Measurements from ENCODE around the gene SCIMP. TPM values are rescaled to one million over a fixed set of nuclear protein-coding genes. Genes with fewer than 3 reads are reported as not detected.
"Not testable (repeated sequence)": the region's sequence is repeated elsewhere in the genome, so short reads cannot be mapped to it uniquely, and the experiment has no call there.

The SCIMP gene
- polyA plus RNA-seq, 3 donors: 0.91 to 2.2 (median 1.4) TPM

DNA sequence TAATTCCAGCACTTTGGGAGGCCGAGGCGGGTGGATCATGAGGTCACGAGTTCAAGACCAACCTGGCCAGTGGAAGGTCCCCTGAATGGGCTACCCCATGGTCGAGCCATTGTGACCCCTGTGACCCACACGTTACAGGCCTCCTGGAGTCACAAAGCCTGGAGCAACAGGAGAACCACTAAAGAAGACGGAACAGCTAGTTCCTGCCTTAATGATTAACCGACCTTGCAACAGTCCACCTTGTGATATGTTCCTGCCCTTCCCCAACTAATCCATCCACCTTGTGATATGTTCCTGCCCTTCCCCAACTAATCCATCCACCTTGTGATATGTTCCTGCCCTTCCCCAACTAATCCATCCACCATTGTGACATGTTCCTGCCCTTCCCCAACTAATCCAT, 5.1 kb upstream of the SCIMP start:
- not testable (repeated sequence) for DNase-seq

DNA sequence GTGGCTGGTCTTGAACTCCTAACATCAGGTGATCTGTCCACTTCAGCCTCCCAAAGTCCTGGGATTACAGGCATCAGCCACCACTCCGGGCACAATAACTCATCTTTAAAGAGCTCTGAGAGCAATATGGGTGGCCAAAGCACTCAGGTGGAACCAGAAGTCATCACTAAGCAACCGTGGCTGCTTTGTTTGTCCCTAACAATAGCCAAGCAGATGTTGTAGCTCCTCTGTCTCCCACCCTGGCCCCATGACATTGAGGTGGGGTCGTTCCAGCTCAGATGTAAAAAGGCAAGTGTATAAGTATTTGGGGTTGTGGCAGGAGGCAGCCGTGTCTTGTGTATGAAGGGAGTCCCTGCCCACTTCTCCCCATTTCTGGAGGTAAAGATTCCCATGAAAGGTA, 3.7 kb upstream of the SCIMP start:
- DNase-seq: no peak

DNA sequence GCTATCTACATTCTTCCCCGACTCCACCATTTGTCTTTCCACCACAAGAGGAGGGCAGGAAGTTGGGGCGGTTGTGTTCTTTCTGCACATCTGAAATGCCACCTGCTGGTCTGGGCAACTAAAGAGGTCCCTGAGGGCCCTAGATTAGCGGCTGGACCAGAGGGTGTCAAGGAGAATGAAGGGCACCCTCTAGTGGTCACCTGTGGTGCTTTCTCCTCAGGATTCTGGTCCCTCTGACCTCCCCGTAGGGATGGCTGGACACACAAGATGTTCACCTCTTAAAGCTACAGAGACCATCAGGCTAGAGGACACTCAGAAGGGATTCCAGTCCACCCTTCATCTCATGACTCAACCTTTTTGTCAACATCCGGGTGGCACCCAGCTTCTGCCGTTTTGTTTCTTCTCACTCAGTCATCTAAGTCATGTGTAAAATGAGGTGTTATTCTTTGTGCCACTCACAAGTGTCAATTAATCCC, 2.9 kb upstream of the SCIMP start:
- DNase-seq: no peak

DNA sequence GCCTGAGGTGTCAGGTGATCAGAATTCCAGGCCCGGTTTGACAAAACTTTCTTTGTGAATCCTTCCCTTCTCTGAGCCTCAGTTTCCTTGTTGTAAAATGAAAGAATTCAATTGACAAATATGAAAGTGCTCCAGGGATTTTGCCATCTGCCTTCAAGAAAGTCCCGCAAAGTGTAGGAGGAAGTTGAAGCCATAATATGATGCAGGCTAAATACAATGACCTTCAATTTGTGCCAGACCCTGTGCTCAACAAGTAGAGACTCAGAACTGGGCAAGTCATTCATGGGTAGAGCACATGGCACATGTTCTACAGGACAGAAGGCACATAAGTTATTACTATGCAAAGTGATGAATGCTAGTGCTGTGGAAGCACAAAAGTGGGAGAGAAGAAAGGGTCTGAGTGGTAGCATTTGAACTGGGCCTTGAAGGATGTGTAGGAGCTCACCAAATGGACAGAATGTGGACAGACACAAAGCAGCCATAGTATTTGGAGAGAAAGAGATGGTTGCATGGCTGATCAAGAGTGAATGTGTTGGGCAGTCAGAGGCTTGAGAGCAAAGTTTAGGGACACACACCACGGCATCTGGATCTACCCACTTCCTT, 2.4 kb upstream of the SCIMP start:
- DNase-seq: no peak

DNA sequence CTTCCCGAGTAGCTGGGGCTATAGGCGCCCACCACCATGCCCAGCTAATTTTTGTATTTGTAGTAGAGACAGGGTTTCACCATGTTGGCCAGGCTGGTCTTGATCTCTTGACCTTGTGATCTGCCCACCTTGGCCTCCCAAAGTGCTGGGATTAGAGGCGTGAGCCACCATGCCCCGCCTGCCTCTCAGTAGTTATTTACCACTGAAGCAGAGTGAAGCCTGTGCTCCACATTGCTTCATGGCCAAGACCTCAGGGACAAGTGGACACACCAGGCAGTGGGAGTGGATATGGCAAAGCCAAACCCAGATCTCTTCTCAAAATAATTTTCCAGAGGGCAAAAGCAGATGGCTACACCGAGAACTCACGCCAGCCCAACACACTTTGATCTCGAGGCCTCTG, 1.2 kb downstream of the SCIMP start:
- DNase-seq: not testable (repeated sequence)

DNA sequence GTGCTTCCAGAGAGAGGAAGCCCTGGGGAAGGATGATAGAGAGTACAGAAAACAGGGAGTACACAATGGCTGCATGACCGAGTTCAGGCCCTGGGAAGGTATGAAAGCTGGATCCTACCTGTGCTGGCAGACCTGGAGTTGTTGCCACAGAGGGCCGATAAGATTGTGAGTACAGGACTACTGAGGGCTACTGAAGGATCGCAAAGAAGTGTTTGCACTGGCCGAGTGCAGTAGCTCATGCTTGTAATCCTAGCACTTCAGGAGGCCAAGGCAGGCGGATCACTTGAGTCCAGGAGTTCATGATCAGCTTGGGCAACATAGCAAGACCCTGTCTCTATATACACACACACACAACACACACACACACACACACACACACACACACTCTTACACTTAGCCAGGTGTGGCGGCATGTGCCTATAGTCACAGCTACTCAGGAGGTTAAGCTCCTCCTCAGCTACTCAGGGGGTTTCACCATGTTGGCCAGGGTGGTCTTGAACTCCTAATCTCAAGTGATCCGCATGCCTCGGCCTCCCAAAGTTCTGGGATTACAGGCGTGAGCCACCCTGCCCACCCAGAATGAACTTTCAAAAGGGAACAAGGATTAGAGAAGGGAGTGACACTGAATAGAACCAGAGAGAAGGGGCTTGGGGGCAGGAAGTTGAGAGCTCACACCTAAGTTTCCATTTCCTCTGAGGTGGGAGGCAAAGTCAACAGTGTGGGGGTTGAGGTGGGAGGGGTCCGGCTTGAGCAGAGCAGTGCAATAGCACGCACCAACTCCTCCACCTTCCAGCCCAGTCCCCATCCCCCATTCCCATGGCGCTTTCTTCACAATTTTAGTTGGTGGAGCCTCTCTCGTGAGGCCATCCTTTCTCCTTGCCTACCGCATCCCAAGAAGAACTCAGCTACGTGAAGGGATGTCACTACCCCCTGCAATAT, 7.5 kb downstream of the SCIMP start:
- DNase-seq: no peak

DNA sequence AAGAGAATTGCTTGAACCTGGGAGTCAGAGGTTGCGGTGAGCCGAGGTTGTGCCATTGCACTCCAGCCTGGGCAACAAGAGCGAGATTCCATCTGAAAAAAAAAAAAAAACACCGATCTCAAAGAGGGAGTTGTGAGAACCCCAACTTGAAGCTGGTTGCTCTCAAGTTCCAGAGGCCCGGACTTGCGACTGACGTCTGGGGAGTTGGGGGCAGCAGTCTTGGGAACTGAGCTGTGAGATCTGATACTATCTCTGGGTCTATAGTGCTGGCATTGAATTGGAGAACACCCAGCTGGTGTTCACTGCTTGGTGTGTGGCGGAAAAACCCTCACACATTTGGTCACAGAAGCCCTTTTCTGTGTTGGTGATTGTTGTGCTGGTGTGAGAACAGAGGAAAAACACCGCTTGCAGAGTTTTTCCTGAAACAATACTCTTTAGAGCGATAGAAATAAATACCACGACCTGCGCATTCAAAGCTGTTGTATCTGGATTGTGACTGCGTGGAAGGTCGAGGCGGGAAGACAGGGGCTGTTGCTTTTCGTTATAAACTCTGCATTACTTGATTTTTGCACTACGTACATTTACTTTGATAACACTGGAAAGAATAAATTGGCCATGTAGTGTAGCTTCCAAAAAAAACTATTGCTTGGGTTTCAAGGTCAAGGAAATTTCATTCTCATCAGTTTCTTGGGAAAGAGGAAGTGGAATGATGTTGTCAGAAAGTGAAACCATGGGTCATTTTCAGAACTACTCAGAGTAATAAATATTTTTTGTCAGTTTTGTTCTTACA, 8.8 kb downstream of the SCIMP start:
- no peak for DNase-seq

DNA sequence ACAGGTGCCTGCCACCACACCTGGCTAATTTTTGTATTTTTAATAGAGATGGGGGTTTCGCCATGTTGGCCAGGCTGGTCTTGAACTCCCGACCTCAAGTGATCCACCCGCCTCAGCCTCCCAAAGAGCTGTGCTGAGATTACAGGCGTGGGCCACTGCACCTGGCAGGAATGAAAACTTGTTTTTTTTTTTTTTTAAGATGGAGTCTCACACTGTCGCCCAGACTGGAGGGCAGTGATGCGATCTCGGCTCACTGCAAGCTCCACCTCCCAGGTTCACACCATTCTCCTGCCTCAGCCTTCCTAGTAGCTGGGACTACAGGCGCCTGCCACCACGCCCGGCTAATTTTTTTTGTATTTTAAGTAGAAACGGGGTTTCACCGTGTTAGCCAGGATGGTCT, 12.7 kb downstream of the SCIMP start:
- not testable (repeated sequence) for DNase-seq

DNA sequence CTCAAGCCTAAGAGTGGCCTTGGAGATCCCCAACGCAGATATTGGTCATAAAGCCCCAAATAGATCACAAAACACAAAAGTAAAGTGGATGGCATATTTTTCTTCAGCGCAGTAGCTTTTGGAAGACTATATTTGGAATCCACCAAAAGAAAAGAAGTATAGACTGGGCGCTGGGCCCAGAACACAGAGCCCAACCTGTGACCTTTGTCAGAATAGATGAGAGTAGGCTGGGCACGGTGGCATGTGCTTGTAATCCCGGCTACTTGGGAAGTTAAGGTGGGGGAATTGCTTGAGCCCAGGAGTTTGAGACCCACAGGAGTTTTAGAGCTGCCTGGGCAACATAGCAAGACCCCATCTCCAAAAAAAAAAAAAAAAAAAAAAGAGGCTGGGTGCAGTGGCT, 14.6 kb downstream of the SCIMP start:
- DNase-seq: no peak

DNA sequence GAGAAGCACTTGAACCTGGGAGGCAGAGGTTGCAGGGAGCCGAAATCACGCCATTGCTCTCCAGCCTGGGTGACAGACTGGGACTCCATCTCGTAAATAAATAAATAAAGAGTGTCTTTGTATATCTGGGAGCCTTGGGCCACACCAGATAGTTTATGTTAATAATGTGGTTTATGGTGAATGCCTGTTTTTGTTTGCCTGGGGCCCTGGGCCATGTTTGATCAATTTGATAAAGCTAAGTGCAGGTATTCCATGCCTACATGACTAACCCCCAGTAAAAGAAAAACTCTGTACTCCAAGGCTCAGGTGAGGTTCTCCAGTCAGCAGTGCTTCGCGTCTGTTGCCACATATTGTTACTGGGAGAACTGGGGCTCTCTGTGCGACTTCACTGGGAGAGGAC, 15.1 kb downstream of the SCIMP start:
- DNase-seq: no peak

DNA sequence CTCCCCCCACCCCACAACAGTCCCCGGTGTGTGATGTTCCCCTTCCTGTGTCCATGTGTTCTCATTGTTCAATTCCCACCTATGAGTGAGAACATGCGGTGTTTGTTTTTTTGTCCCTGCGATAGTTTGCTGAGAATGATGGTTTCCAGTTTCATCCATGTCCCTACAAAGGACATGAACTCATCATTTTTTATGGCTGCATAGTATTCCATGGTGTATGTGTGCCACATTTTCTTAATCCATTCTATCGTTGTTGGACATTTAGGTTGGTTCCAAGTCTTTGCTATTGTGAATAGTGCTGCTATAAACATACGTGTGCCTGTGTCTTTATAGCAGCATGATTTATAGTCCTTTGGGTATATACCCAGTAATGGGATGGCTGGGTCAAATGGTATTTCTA, 17.1 kb downstream of the SCIMP start:
- DNase-seq: not testable (repeated sequence)

DNA sequence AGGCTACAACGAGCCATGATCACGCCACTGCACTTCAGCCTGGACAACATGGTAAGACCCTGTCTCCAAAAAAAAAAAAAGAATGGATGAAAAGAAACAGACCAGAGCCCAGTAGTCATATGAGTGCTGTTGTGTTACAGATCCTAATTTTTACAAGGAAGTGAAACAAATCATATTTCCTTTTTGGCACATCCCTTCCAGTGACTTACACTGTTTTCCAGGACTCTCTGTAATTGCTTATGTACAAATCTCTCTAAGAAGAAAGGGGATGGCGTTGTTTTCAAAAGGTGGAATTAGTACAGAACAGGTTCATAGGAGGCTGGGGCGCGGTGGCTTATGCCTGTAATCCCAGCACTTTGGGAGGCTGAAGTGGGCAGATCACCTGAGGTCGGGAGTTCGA, 23.2 kb downstream of the SCIMP start:
- no peak for DNase-seq

DNA sequence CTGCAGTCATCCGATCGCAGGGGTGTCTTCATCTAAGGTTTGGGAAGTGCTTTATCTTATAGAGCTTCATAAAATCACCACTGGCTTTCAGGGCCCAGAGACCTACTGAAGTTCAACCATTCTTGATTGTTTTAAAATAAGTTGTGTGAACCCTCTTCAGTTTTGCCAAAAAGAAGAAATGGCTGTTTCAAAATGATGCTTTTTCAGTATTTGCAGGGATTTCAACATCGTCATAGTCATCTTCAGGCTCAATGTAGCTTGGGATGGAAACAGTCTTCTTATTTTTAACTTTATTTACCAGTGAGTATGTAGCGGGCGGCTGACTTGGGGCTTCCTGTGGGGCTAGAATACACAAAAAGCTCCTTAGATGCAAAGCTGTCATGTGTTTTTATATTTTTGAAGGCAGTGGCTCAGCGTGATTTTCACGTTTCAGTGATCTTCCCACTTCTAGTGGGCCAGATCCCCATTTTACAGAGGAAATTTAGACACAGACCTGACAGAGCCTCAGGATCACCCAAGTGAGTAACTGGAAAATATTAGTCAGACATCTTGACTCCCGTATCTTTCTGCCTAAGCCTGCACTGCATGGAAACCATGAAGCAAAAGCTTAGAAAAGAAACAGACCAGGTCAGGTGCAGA, 23.9 kb downstream of the SCIMP start:
- no peak for DNase-seq

DNA sequence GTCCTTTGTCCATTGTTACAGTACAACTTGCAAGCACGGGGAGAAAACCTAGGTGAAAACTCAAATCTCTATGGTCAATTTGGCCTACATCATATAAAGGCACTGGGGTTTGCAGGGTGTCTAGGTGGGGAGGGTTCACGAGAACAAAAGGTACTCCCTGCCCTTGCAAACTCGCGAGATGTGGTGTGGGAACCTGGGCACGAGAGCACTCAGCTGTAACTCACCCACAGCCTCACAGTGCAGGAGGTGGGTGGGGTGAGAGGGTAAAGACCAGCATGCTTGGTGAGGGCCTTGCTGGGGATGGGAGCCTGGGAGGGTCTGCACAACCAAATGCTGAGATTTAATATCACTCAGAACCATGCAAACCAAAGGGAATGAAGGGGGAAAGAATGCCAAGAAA, 24.6 kb downstream of the SCIMP start:
- DNase-seq: no peak

DNA sequence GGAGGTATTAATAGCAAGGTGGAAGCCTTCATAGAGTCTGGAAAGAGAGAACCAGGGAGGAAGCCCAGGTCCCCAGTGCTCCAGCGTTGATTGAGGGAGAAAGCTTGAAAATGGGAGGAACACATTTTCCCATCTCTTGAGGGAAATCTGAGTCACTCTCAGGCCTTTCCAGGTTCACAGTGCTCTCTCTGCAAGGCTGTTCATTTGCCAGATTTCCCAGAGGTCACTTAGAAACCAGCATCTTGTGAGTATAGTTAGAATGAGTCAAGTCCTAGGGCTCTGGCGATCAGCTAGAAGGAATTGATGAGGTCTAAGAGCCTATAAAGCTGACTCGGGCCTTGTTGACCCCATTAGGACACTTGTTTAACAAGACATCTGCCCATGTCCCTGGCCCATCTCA, 25.3 kb downstream of the SCIMP start:
- DNase-seq: no peak

DNA sequence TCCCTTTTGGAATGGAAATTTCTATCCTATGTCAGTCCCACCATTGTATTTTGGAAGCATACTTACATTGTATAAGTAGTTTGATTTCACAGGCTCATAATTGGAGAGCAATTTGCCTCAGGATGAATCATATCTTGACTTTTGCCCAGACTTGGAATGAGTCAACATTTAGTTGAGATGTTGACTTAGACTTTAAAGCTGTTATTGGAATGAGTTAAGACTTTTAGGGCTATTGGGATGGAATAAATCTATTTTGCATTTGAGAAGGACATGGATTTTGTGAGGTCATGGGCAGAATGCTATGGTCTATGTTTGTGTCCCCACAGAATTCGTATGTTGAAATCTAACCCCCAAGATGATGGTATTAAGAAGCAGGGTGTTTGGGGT, 30.8 kb downstream of the SCIMP start:
- DNase-seq: no peak

DNA sequence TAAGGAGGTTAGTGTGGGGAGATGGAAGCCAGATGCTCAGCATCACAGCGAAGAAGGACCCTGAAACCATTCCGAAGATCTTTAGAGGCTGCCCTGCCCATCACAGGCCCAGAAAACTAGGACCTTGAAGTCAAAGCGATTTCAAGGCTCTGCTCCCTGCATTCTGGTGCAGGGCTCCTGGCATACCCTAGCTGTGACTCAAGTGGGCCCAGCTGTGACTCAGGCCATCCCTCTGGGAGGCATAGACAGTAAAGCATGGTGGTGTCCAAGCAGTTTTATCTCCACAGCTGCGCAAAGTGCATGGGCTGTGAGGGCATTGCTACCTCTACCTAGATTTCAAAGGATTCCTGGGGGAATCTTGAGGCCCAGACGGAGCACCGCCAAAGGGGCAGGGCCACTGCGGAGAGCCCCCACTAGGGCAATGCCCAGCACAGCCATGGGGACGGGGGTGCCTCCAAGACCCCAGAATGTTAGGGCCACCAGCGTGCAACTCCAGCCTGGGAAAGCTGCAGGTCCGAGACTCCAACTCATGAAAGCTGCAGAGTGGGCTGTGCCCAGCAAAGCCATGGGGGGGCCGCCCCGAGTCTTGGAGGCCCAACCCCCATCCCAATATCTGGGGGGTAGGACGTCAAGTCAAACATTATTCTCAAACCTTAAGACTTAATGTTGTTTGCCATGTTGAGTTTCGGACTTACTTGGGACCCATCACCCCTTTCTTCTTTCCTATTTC, 31.3 kb downstream of the SCIMP start:
- DNase-seq: no peak

DNA sequence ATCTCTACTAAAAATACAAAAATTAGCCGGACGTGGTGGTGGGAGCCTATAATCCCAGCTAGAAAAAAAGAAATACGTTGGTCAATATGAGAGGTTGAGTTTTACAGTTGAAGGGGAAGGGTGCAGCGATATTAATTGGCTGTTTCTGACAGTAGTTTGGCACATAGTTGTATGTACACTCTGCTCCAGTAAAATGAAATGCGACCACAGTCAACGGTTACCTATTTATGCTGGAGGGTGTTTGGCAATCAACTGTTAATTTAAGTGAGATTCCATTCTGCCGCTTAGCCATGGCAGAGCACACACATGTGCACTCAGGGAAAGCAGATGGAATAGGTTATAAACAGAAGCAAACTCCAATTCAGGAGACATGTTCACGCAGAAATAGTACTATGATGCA, 33.6 kb downstream of the SCIMP start:
- DNase-seq: no peak

DNA sequence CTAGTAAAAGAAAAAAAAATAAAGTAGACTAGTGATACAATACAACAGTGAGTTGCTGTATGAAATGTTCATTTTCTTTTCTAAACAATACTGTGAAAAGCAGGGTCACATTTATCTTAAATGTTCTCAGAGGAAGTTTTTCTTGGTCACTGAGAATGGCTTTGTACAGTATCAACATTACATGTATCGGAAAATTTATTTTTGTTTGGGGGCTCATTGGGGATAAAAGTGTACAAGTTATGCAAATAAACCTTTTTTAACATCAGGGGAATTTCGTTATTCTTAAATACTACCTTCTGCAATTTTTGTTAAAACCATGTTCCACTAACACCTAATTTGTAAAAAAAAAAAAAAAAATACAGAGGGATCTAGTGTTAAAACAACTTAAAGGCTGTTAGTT, 34.3 kb downstream of the SCIMP start:
- DNase-seq: no peak

DNA sequence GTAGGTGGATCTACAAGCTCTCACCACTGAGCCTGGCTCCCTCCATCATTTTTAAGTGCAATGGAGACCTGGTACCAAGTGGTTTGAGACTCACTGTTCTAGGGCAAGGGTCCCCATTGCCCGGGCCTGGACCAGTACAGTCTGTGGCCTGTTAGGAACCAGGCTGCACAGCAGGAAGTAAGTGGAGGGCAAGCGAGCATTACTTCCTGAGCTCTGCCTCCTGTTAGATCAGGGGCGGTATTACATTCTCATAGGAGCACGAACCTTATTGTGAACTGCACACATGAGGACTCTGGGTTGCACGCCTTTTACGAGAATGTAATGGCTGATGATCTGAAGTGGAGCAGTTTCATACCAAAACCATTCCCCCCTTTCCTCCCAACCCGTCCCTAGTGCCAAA, 36.2 kb downstream of the SCIMP start:
- DNase-seq: no peak

DNA sequence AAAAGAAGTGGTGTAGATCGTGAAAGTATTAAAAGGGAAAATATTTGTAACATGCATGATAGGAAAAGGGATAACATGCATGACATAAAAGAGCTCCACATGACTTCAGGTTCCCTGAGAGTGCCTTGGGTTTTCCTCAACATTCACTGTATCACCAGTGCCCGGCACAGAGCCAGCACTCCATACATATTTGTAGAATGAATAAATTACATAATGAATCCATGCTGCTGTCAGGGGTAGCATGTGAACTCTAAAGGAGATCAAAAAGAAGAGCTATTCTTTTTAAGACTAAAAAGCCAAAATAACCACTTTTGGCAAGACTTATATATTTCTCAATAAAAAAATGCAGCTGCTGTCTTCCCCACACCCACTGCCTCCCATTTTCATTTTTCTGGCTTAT, 40.3 kb downstream of the SCIMP start:
- DNase-seq: no peak
